ENCODE results near the gene PLA2G7. TPM values are rescaled to one million over a fixed set of nuclear protein-coding genes. Genes with fewer than 3 reads are reported as not detected.

The PLA2G7 gene
- total RNA-seq, 1 experiment from 2014 or later, result 1.7 TPM

DNA sequence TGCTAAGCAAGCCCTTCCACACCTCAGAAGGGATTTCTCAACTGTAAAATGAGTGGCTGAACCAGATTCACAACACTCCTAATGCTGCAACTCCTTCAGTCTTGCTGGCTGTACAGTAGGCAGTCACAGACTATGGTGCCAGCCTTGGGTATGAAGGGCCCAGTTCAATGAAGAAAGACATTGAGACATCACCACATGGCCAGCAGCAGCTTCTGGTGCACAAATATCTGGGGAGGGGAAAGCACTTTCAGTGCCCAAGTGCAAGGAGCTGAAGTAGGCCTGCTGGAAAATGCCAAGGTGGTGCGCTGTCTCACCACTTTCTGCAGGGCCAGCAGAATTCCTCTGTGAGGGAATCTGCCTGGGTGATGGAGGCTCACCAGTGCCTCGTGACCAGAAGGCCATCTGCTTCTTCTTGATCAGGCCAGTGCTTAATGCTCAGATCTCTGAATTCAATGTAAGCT lies 1.8 kb downstream of the PLA2G7 start:
- Histone ChIP-seq H3K14ac (ENCODE audit: insufficient read depth, low read length) (no peak overlapping the region; the same call in 1 of the 2 replicates), H3K9ac (ENCODE audit: extremely low read depth, insufficient read length, low read length) (no peak overlapping the region), H3K27me3 (ENCODE audit: insufficient read depth, low read length) (peaks cover 6% of the 10 kb centered on the region; the same call in 1 of the 2 replicates), H2BK15ac (ENCODE audit: low read depth, low read length) (no peak overlapping the region), H2BK20ac (ENCODE audit: low read depth, low read length, poor library complexity, severe bottlenecking) (no peak overlapping the region), H3K79me1 (ENCODE audit: insufficient read depth, low read depth, low read length, poor library complexity, severe bottlenecking) (no peaks in the 10 kb centered on the region), H4K20me1 (ENCODE audit: control insufficient read depth, insufficient read depth, insufficient read length) (peaks cover 2% of the 10 kb centered on the region), H4K91ac (ENCODE audit: insufficient read length, low read depth, low read length) (no peak overlapping the region), H2AK5ac (ENCODE audit: insufficient read length, low read length) (no peak overlapping the region), H4K5ac (ENCODE audit: insufficient read length, low read depth, low read length) (no peak overlapping the region), H4K8ac (replicated peaks; ENCODE audit: insufficient read length, low read depth, low read length) (no peak overlapping the region), H3K9me3 (ENCODE audit: control insufficient read depth, low read depth, low read length) (no peaks in the 10 kb centered on the region), H2AFZ (ENCODE audit: low read length) (no peak overlapping the region), H3K4me2 (ENCODE audit: insufficient read depth, insufficient read length, low read length) (no peak overlapping the region), H2BK5ac (ENCODE audit: insufficient read length, low read length) (no peak overlapping the region), H3K4me1 (ENCODE audit: insufficient read depth, low read length) (no peaks in the 10 kb centered on the region), H3K18ac (ENCODE audit: insufficient read length, low read depth, low read length) (no peak overlapping the region), H2BK12ac (ENCODE audit: insufficient read length, low read depth, low read length) (no peak overlapping the region), H3K4ac (ENCODE audit: low read depth, low read length) (no peak overlapping the region), H2BK120ac (ENCODE audit: low read depth, low read length, poor library complexity, severe bottlenecking) (no peak overlapping the region), H3T11ph (ENCODE audit: low read length) (no peak overlapping the region), H3K23me2 (ENCODE audit: insufficient read length, low read depth, low read length, poor library complexity, severe bottlenecking) (peaks cover 11% of the 10 kb centered on the region), H3K27ac (ENCODE audit: insufficient read length, low read depth, low read length) (no peak overlapping the region), H3K23ac (ENCODE audit: insufficient read length, low read depth, low read length) (no peak overlapping the region), H3K79me2 (ENCODE audit: insufficient read depth, low read length) (no peaks in the 10 kb centered on the region), H3K56ac (ENCODE audit: insufficient read length, low read depth, low read length) (no peak overlapping the region)
- TF ChIP-seq, protein P1, sequence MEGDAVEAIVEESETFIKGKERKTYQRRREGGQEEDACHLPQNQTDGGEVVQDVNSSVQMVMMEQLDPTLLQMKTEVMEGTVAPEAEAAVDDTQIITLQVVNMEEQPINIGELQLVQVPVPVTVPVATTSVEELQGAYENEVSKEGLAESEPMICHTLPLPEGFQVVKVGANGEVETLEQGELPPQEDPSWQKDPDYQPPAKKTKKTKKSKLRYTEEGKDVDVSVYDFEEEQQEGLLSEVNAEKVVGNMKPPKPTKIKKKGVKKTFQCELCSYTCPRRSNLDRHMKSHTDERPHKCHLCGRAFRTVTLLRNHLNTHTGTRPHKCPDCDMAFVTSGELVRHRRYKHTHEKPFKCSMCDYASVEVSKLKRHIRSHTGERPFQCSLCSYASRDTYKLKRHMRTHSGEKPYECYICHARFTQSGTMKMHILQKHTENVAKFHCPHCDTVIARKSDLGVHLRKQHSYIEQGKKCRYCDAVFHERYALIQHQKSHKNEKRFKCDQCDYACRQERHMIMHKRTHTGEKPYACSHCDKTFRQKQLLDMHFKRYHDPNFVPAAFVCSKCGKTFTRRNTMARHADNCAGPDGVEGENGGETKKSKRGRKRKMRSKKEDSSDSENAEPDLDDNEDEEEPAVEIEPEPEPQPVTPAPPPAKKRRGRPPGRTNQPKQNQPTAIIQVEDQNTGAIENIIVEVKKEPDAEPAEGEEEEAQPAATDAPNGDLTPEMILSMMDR (conservative IDR thresholded peaks at IDR 0.05), result no peak
- H3K4me3 Mint-ChIP-seq, result peak overlapping the region in 1 of 2 experiments; percentile 94; a peak in 2 of 5 replicates
- no CpG with 5 or more reads among the region's 2 CpGs for WGBS (ENCODE audit: extremely low coverage, insufficient read length, low lambda C conversion rate)
- H3K27me3 Mint-ChIP-seq (ENCODE audit: low read depth), result peaks cover 40% of the 10 kb centered on the region
- no peak overlapping the region for H3K27ac Mint-ChIP-seq
- no peak for DNase-seq
- H3K36me3 Mint-ChIP-seq (ENCODE audit: insufficient read depth in 1 of 3, low read depth in 3 of 3), result no peaks in the 10 kb centered on the region
- peaks cover 0 to 2% of the 10 kb centered on the region in 2 experiments; a peak in 2 of 5 replicates for H3K9me3 Mint-ChIP-seq
- H3K4me1 Mint-ChIP-seq, result peaks cover 24 to 31% of the 10 kb centered on the region in 2 experiments
